ELR (cell line): ENCODE measurements around the gene MSRB2.
A peak's percentile ranks its signal among the peaks of the same experiment; 100 is the strongest.

Experiments used
- DNase-seq: peaks from one replicate; pipeline ENCODE4 v3.0.0-alpha.2; 2015; ENCODE audit warnings: low read depth

MSRB2 gene

GRCh38 chr10:23111517-23112286 lies 16.3 kb downstream of the MSRB2 start:
- DNase-seq, result no peak

DNA sequence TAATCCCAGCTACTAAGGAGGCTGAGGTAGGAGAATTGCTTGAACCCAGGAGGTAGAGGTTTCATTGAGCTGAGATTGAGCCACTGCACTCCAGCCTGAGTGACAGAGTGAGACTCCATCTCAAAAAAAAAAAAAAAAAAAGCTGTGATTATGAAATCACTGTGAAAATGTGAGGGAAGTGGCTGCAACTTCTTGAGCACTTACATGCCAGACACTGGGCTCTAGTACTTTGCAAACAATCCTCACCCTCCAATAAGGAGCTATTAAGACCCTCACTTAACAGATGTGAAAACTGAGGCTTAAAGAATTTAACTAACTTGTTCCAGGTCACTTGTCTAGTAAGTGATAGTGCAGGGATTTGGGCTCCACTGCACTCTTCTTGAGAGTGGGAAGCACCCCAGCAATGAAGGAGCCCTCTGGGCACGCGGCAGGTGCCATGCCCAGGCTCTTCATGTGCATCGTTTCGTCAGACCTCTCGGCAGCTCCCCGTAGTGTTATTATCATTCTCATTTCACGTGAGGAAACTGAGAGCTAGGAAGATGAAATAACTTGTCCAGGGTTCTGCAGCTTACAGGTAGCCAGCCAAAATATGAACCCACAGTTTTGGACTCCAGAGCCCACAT lies 19.0 kb downstream of the MSRB2 start:
- no peak for DNase-seq

GRCh38 chr10:23116486-23117205 lies 21.3 kb downstream of the MSRB2 start:
- DNase-seq, result no peak

GRCh38 chr10:23120001-23120934 lies 24.9 kb downstream of the MSRB2 start:
- no peak for DNase-seq

DNA sequence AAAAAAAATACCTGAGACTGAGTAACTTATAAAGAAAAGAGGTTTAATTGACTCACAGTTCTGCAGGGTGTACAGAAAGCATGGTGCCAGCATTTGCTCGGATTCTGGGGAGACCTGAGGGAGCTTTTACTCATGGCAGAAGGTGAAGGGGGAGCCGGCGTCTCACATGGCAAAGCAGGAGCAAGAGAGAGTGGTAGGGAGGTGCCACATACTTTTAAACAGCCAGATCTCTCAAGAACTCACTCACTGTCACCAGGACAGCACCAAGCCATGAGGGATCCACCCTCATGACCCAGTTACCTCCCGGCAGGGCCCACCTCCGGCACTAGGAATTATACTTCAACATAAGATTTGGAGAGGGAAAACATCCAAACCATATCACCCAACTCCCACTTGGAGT lies 25.8 kb downstream of the MSRB2 start:
- DNase-seq, result no peak

GRCh38 chr10:23136462-23136861 lies 41.1 kb downstream of the MSRB2 start:
- DNase-seq, result no peak

GRCh38 chr10:23139677-23140076 lies 44.3 kb downstream of the MSRB2 start:
- no peak for DNase-seq

DNA sequence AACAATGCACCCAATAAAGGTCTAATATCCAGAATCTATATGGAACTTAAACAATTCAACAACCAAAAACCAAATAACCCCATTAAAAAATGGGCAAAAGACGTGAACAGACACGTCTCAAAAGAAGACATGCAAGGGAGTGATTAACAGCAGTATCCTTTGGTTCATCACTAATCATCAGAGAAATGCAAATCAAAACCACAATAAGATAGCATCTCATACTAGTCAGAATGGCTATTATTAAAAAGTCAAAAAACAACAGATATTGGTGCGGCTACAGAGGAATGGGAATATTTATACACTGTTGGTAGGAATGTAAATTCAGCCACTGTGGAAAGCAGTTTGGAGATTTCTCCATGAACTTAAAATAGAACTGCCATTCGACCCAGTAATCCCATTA lies 46.6 kb downstream of the MSRB2 start:
- DNase-seq, result no peak

DNA sequence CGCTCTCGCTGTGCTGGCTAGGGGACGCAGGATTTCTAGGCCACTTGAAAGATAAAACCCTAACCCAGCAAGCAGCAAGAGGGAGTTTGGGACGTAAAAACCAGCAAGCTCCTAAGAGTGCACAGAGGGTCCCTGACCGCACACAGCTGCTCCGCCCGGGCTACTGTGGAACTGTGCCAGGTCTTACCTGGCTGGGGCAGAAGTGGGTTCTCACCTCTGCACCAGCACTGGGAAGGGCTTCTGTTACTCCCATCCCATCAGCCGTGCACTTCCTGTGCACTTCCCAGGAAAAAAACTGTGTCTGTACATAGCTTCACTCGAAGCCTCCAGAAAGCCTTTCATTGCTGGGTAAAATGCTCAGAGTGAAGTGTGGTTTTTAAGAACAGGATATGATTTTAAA lies 50.9 kb downstream of the MSRB2 start:
- no peak for DNase-seq

DNA sequence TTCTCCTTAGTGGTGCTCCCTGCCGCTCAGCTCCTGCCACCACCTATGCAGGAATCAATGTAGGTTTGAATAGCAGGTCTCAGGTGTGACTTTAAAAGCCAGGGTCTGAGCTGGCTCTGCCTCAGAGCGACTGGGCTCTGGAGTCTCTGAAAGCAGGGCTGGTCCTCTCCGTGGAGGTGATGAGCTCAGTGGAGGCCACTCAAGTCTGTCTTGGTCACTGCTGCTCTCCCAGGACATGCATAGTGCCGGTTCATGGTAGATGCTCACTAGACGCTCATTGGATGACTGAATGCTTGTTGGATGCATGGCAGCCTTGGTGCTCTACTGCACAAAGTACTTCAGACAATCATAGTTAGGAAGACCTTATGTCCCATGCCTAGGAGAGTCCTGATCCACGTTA lies 51.7 kb downstream of the MSRB2 start:
- no peak for DNase-seq

DNA sequence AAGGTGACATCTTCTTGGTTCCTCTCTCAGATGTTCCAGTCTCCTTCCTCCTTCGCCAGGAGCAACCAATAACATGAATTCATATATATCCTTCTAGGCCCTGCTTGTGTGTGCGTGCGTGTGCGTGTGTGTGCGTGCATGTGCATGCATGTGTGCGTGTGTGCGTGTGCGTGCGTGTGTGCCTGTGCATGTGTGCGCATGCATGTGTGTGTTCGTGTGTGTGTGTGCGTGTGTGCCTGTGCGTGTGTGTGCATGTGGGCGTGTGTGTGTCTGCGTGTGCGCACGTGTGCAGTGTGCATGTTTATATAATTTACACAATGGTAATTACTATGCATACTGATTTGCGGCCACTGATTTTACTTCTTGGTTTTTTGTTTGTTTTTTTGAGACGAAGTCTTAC lies 52.8 kb downstream of the MSRB2 start:
- DNase-seq, result no peak

- no peak for DNase-seq
These were observed 54.7 kb downstream of the MSRB2 start for GRCh38 chr10:23150091-23150490.

DNA sequence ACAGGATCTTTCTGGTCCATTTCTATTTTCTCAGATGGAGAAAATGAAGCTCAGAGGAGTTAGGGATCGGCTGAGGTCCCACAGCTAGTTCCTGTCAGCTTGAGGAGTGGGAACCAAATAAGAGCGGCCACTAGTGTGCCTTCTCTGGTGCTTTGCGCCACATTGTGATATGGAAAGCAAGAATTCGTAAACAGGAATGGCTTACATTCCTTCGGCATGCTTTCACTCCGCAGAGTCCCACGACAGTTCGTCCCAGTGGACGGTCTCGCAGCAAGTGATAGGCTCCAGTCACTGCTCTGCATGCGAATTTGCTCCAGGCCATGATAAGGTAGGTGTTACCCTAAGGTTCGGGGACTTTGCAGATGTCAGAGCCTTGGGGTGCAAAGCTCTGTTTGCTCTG lies 55.2 kb downstream of the MSRB2 start:
- no peak for DNase-seq

GRCh38 chr10:23151071-23151470 lies 55.7 kb downstream of the MSRB2 start:
- no peak for DNase-seq

DNA sequence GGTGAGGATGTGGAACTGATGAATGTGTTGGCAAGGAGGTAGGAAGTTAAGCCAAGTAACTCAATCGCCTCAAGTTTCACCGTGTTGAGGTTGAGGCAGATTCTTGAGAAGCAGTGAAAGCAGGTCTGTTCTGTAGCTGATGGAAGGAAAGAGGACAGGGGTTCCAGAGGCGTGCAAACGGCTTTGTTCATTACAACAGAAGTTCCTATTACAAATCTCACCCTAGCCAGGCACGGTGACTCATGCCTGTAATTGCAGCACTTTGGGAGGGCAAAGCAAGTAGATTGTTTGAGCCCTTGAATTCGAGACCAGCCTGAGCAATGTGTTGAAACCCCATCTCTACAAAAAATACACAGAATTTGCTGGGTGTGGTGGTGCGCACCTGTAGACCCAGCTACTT lies 59.8 kb downstream of the MSRB2 start:
- DNase-seq, result no peak

GRCh38 chr10:23156447-23157150 lies 61.2 kb downstream of the MSRB2 start:
- DNase-seq, result no peak

GRCh38 chr10:23157239-23157681 lies 61.9 kb downstream of the MSRB2 start:
- no peak for DNase-seq

- DNase-seq, result peak; percentile 61
These were observed 62.5 kb downstream of the MSRB2 start for GRCh38 chr10:23157691-23158369.

DNA sequence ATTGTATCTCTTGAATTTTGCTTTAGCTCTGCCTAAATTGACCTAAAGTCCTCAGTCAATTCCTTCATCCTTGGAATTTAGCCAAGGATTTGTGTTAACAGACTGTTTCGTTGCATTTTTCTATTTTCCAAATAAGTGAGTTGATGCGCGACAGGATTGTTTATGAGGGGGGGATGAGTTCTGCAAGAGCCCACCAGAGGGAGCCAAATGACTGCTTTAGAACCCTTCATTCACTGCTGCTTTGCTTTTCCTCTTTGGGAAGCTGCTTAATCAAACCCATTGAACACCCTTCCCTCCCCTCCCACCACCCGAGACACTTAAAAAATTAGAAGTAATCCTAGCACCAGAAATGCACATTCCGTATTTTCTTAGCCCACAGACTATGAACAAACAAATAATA lies 63.0 kb downstream of the MSRB2 start:
- peak; percentile 71 for DNase-seq

DNA sequence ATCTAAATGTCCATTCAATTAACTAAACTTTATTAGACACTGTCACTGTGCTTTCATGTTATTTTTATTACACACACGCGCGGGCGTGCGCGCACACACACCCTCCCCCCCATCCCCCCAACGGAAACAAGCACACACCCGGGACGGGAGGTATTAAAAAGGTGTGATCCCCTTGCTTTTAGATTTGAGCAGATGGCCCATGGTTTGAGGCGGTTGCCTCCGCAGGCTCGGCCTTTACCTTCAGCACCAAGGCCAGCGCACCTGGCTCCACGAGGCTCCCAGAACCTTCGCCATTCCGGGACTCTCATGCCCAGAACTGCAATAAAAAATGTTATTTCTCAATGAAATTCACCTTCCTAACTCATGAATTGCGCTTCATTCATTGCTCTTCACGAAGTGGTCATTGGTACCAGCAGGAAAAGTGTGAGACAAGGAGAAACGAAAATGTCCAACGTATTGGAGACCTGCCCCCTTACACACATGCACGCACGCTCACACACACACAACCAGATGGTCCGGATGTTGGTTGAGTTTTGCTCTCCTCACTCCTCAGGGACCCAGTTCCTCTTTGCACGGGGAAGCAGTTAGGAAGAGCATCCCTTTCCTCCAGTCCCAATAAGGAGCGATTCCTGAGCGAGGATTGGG lies 76.0 kb downstream of the MSRB2 start:
- peak; percentile 37 for DNase-seq
